Hepatocyte (in vitro differentiated cells): ENCODE measurements around the gene MEIS1. TPM values are rescaled to one million over a fixed set of nuclear protein-coding genes. Genes with fewer than 3 reads are reported as not detected.

Source experiments
- DNase-seq: peaks from one replicate; pipeline ENCODE4 v3.0.0-alpha.2; 2016; ENCODE audit warnings: low spot score
- H2AFZ ChIP-seq: fragments of 200-600 bp; sonication (generic); 2 replicates; pipeline ENCODE4 v1.6.0; 2016; ENCODE audit warnings: antibody characterized with exemption, mild to moderate bottlenecking
- H3K27ac ChIP-seq: fragments of 200-600 bp; sonication (generic); 2 replicates; pipeline ENCODE4 v1.5.1; 2016; ENCODE audit warnings: mild to moderate bottlenecking
- H3K27me3 ChIP-seq: fragments of 200-600 bp; sonication (generic); 2 replicates; pipeline ENCODE4 v1.6.1; 2016
- H3K36me3 ChIP-seq: fragments of 200-600 bp; sonication (generic); replicated peaks from 2 replicates; pipeline ENCODE4 v1.5.1; 2016; ENCODE audit warnings: low read depth; ENCODE audit not compliant: insufficient read depth
- H3K4me1 ChIP-seq: fragments of 200-600 bp; sonication (generic); 2 replicates; pipeline ENCODE4 v1.5.1; 2016; ENCODE audit warnings: mild to moderate bottlenecking, moderate library complexity; ENCODE audit not compliant: insufficient read depth
- H3K4me2 ChIP-seq: fragments of 200-600 bp; sonication (generic); 2 replicates; pipeline ENCODE4 v1.6.0; 2016
- H3K4me3 ChIP-seq: fragments of 200-600 bp; sonication (generic); 2 replicates; pipeline ENCODE4 v1.5.1; 2016; ENCODE audit warnings: mild to moderate bottlenecking
- H3K79me2 ChIP-seq: fragments of 200-600 bp; sonication (generic); 2 replicates; pipeline ENCODE4 v1.6.0; 2017; ENCODE audit warnings: mild to moderate bottlenecking
- H3K9me2 ChIP-seq: fragments of 200-600 bp; sonication (generic); replicated peaks from 2 replicates; pipeline ENCODE4 v1.6.0; 2017; ENCODE audit warnings: mild to moderate bottlenecking; ENCODE audit not compliant: insufficient read depth
- H3K9me3 ChIP-seq: fragments of 200-600 bp; sonication (generic); 2 replicates; pipeline ENCODE4 v1.5.1; 2016; ENCODE audit warnings: low read depth, mild to moderate bottlenecking
- H4K20me1 ChIP-seq: fragments of 200-600 bp; sonication (generic); 2 replicates; pipeline ENCODE4 v1.6.0; 2016; ENCODE audit warnings: mild to moderate bottlenecking; ENCODE audit not compliant: insufficient read depth, poor library complexity, severe bottlenecking
- CTCF ChIP-seq: fragments of 200-600 bp; sonication (generic); IDR thresholded peaks from 2 replicates; pipeline ENCODE4 v1.5.1; 2016; ENCODE audit warnings: antibody characterized with exemption, mild to moderate bottlenecking; ENCODE audit not compliant: poor library complexity
- EZH2 ChIP-seq: fragments of 200-600 bp; sonication (generic); IDR thresholded peaks from 2 replicates; pipeline ENCODE4 v1.6.1; 2016; ENCODE audit warnings: antibody characterized with exemption, mild to moderate bottlenecking, borderline replicate concordance
- EZH2phosphoT487 ChIP-seq: fragments of 200-600 bp; sonication (generic); IDR thresholded peaks from one replicate; pipeline ENCODE4 v1.6.1; 2018; ENCODE audit warnings: antibody characterized with exemption, mild to moderate bottlenecking, low read depth, moderate library complexity; ENCODE audit not compliant: unreplicated experiment, severe bottlenecking
- WGBS: methylation state at CpG from one replicate; pipeline ENCODE4 v1.1.6; 2016; ENCODE audit warnings: low lambda C conversion rate; ENCODE audit errors: missing lambda C conversion rate; 5-methylcytosine and 5-hydroxymethylcytosine counted together
- polyA plus RNA-seq: library from polyadenylated mRNA; unstranded; fragments of >200 nt; fragmentation: Nextera tagmentation; extraction: Ambion mirVana; gene quantifications from 2 replicates; pipeline ENCODE4 v1.2.1, GENCODE V29; 2016
- total RNA-seq: library from RNA; depleted of rRNA; stranded (reverse); fragments of >200 nt; gene quantifications from 2 replicates; pipeline ENCODE4 v1.2.3, GENCODE V29; 2014

MEIS1 gene
- total and polyA plus RNA-seq, 2 experiments from 2014 or later = 29.6 to 35.5 TPM

- WGBS = 91% methylated on average over 5 of the region's 5 CpGs
- Histone ChIP-seq H3K4me3 (no peak overlapping the region), H3K79me2 (peaks cover 35% of the 10 kb centered on the region), H3K4me1 (no peaks in the 10 kb centered on the region), H3K27ac (no peak overlapping the region), H4K20me1 (peaks cover 16% of the 10 kb centered on the region), H2AFZ (no peak overlapping the region), H3K27me3 (no peaks in the 10 kb centered on the region), H3K9me3 (no peaks in the 10 kb centered on the region), H3K9me2 (no peaks in the 10 kb centered on the region), H3K4me2 (no peak overlapping the region), H3K36me3 (no peaks in the 10 kb centered on the region)
- no peak for TF ChIP-seq EZH2phosphoT487
- TF ChIP-seq EZH2 = no peak
- TF ChIP-seq CTCF = no peak
- DNase-seq = no peak
Measured at GRCh38 chr2:66472225-66472843, 37.4 kb downstream of the MEIS1 start.

DNA sequence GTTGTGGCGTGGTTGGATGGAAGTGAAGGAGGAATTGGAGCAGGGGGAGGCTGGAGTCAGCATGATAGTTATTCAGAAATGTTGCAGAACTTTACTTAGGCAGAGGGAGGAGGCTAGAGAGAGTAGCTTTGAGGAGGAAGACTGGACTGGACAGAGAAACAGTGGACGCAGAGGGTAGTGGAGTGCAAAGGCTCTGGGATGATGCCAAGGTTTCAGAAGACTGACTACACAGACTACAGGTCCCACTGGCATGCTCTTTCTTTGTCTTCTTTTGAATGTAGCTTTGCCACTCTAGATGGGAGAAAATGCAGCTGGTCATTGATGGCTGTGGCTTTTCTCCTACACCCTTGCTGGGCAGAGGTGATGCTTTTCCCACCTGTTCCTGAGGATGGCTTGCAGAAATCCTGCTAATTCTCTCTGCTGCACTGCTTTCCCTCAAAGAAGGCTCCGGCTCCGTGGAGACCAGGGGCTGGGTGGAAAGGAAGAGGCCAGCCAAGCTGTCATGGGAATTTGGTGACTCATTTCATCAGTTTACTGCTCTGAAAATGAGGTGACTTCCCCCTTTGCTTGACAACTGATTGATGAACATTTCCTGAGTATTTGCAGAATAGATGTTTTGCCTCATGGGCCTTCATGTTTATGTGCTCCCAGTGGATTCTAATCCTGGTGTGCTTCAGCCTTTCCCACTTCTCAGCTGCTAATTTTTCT, 42.4 kb downstream of the MEIS1 start:
- no peaks in the 10 kb centered on the region for H3K9me2 ChIP-seq
- H3K27ac ChIP-seq = no peak overlapping the region
- H4K20me1 ChIP-seq = peaks cover 5% of the 10 kb centered on the region
- H3K4me1 ChIP-seq = peaks cover 8% of the 10 kb centered on the region
- no peaks in the 10 kb centered on the region for H3K36me3 ChIP-seq
- DNase-seq = no peak
- H3K79me2 ChIP-seq = peaks cover 39% of the 10 kb centered on the region
- no peak overlapping the region for H3K4me2 ChIP-seq
- no peaks in the 10 kb centered on the region for H3K27me3 ChIP-seq
- H2AFZ ChIP-seq = no peak overlapping the region
- WGBS = 77% methylated on average over 4 of the region's 4 CpGs
- no peak for TF ChIP-seq EZH2
- TF ChIP-seq EZH2phosphoT487 = no peak
- TF ChIP-seq CTCF = no peak
- no peaks in the 10 kb centered on the region for H3K9me3 ChIP-seq
- H3K4me3 ChIP-seq = no peak overlapping the region

DNA sequence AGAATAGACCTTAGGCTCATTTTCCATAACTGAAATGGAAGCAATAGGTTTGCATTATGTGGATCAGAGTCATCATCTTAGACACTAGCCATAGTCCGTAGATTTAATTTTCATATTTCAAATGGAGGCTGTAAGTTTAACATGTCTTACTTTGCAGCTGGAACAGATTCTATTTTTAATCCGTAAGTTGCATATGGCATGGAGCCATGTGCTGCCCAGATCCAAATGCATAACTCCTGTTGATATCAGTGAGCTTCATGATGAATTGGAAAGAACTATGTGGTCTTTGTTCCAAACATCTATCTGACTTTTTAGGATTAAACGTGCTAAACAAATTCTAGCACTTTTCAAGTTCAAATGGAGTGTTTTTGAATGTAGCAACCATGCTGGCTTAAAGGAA, 43.4 kb downstream of the MEIS1 start:
- WGBS = 81% methylated on average over 3 of the region's 3 CpGs
- Histone ChIP-seq H3K27me3 (no peaks in the 10 kb centered on the region), H3K36me3 (no peaks in the 10 kb centered on the region), H3K27ac (no peak overlapping the region), H2AFZ (no peak overlapping the region), H3K4me3 (no peak overlapping the region), H3K4me2 (no peak overlapping the region), H3K9me3 (no peaks in the 10 kb centered on the region), H3K9me2 (no peaks in the 10 kb centered on the region), H3K4me1 (peaks cover 8% of the 10 kb centered on the region), H4K20me1 (peaks cover 5% of the 10 kb centered on the region), H3K79me2 (peaks cover 39% of the 10 kb centered on the region)
- no peak for TF ChIP-seq EZH2phosphoT487
- TF ChIP-seq CTCF = no peak
- TF ChIP-seq EZH2 = no peak
- DNase-seq = no peak
